ENCODE results near the gene LRRC59.

DNA sequence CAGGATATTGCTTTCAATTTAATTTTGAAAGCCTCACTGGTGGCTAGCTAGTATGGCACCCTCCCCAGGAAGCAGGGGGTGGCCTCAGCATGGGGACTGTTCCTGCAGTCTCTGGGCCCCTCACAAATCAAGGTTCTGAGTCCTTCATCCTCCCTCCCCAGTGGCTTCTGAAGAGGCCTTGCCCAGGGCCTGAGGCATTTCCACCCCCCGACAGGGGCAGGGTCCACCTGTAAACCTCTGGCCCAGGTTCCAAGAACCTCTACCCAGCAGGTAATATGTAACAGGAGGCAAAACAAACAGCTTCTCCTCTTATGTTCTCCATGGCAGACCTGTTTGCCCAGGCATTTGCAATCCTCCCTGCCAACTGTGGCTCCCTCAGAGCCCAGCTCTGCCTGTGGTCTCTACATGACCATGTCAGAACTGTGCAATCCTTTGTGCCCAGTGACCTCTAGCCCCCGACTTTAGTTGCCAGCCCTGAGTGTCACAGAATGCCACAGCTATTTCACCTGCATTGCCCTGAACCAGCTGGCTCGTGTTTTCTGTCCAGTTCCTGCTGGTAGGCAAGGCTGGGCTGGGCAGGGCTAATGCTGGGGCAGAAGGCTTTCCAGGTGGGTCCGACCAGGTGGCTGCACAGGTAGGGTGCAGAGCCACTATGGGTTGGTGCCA lies 43.0 kb upstream of the LRRC59 start:
- TF ChIP-seq, protein P1, sequence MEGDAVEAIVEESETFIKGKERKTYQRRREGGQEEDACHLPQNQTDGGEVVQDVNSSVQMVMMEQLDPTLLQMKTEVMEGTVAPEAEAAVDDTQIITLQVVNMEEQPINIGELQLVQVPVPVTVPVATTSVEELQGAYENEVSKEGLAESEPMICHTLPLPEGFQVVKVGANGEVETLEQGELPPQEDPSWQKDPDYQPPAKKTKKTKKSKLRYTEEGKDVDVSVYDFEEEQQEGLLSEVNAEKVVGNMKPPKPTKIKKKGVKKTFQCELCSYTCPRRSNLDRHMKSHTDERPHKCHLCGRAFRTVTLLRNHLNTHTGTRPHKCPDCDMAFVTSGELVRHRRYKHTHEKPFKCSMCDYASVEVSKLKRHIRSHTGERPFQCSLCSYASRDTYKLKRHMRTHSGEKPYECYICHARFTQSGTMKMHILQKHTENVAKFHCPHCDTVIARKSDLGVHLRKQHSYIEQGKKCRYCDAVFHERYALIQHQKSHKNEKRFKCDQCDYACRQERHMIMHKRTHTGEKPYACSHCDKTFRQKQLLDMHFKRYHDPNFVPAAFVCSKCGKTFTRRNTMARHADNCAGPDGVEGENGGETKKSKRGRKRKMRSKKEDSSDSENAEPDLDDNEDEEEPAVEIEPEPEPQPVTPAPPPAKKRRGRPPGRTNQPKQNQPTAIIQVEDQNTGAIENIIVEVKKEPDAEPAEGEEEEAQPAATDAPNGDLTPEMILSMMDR (IDR thresholded peaks at IDR 0.05; ENCODE audit: insufficient read depth, low read length) = no peak
- no peak for TF ChIP-seq POLR2AphosphoS5 (IDR thresholded peaks at IDR 0.05; ENCODE audit: low read depth)

Data from HL-60 (cell line).